Measurements from ENCODE around the gene AIMP2. TPM values are rescaled to one million over a fixed set of nuclear protein-coding genes. Genes with fewer than 3 reads are reported as not detected.

The AIMP2 gene
- total RNA-seq, 1 experiment from 2014 or later: 65.1 TPM

DNA sequence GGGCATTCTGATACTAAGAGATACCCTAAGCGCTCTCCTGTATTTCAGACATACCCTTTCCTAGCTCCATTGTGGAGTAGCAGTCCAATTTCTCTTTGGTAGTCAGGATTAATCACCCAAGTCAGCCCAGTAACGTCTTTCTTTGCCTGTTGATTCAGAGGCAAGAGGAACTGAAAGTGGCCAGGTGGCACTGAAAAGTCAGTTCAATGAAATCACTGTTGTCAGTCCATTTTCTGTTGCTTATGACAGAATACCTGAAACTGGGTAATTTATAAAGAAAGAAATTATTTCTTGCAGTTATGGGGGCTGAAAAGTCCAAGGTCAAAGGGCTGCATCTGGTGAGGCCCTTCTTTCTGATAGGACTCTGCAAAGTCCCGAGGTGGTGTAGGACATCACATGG, 62.3 kb downstream of the AIMP2 start:
- no peak overlapping the region for H2AFZ ChIP-seq
- H3K79me2 ChIP-seq (ENCODE audit: low read depth): no peaks in the 10 kb centered on the region
- DNase-seq: no peak
- H4K20me1 ChIP-seq (ENCODE audit: insufficient read depth): no peaks in the 10 kb centered on the region
- no peak for TF ChIP-seq EZH2 (IDR thresholded peaks at IDR 0.05; ENCODE audit: low read depth)
- TF ChIP-seq, protein P1, sequence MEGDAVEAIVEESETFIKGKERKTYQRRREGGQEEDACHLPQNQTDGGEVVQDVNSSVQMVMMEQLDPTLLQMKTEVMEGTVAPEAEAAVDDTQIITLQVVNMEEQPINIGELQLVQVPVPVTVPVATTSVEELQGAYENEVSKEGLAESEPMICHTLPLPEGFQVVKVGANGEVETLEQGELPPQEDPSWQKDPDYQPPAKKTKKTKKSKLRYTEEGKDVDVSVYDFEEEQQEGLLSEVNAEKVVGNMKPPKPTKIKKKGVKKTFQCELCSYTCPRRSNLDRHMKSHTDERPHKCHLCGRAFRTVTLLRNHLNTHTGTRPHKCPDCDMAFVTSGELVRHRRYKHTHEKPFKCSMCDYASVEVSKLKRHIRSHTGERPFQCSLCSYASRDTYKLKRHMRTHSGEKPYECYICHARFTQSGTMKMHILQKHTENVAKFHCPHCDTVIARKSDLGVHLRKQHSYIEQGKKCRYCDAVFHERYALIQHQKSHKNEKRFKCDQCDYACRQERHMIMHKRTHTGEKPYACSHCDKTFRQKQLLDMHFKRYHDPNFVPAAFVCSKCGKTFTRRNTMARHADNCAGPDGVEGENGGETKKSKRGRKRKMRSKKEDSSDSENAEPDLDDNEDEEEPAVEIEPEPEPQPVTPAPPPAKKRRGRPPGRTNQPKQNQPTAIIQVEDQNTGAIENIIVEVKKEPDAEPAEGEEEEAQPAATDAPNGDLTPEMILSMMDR (conservative IDR thresholded peaks at IDR 0.05): no peak
- H3K9me3 ChIP-seq (ENCODE audit: insufficient read depth, low read depth): no peaks in the 10 kb centered on the region
- H3K36me3 ChIP-seq (ENCODE audit: low read depth): no peaks in the 10 kb centered on the region
- H3F3A ChIP-seq (ENCODE audit: insufficient read depth, low read depth): peaks cover 16% of the 10 kb centered on the region; the same call in 1 of the 2 replicates
- no peaks in the 10 kb centered on the region for H3K9me2 ChIP-seq (ENCODE audit: insufficient read depth)
- no peak overlapping the region for H3K27ac ChIP-seq
- intact Hi-C loops (cut with micrococcal nuclease; ENCODE audit: unreplicated experiment): no loop called here
- peaks cover 9% of the 10 kb centered on the region for H3K4me1 ChIP-seq (replicated peaks; ENCODE audit: insufficient read depth)
- H3K4me2 ChIP-seq: no peak overlapping the region
- no peaks in the 10 kb centered on the region for H3K27me3 ChIP-seq (ENCODE audit: insufficient read depth, low read depth)
- H3K4me3 ChIP-seq: no peak overlapping the region
- ChIA-PET CTCF (no interaction called here), POLR2A (ENCODE audit: unreplicated experiment) (interaction anchor here (0.6 kb wide), 1 partner anchor 211 kb away, joined by 5 read pairs; no protein-coding TSS in a partner anchor)
- BruUV-seq (replicated peaks): no TSS peak

Other genes starting within 250 kb of the AIMP2 start
- gene RNF216, start 227.6 kb upstream of the AIMP2 start, total RNA-seq (2021): 38.0 and 39.9 TPM in 2 replicates
- gene OCM, start 128.5 kb upstream of the AIMP2 start, total RNA-seq (2021): 0.83 TPM in 1 of 2 replicates, not detected in the other
- gene CCZ1, start 110.5 kb upstream of the AIMP2 start, total RNA-seq (2021): 54.3 and 81.7 TPM in 2 replicates
- 0.80 TPM in 1 of 2 replicates, not detected in the other for gene RSPH10B, start 38.6 kb upstream of the AIMP2 start, total RNA-seq (2021)
- 30.4 and 32.1 TPM in 2 replicates for gene PMS2, start 223 bp upstream of the AIMP2 start, total RNA-seq (2021)
- gene ANKRD61, start 22.1 kb downstream of the AIMP2 start, total RNA-seq (2021): 0.37 TPM in 1 of 2 replicates, not detected in the other
- gene EIF2AK1, start 49.9 kb downstream of the AIMP2 start, total RNA-seq (2021): 202 and 239 TPM in 2 replicates
- gene USP42, start 95.7 kb downstream of the AIMP2 start, total RNA-seq (2021): 17.5 TPM in 2 replicates